ENCODE measurements around the gene DNAL1.

DNAL1 gene

DNA sequence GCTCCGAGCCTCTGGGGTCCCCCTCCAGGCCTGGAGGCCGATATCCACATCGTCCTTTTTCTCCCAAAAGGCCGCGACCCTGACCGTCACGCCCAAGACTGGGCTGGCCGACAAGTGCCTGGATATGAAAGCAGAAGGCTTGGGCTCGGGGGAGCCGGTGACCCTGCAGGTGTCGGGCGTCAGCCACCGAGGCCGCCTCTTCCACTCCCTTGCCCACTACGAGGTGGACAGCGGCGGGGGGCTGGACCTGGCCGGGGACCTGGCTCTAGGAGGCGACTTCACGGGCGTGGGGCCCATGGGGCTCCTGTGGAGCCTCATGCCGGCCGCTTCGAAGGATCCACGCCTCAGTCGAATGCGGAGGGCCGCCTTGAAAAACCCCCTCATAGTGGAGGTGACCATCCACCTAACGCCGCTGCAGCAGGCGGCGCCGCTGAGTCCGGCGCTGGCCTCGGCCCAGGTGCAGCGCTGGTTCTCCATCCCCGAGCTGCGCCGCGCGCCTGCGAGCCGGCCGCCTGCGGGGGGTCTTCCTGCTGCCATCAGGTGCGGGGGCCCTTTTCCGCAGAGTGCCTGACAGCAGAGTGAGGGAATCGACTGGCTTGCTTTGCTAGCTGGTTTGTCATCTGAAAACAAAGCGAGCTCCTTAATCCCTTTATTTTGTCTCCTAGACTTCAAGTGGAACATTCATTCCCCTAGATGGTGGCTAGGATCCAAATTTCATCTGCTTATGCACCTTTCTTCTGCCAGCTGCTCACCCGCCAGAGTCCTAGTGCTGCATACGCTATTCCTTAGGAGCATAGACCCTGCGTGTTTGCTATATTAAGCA is 10.6 kb upstream of the DNAL1 start (continued):
- TF ChIP-seq, protein P1, sequence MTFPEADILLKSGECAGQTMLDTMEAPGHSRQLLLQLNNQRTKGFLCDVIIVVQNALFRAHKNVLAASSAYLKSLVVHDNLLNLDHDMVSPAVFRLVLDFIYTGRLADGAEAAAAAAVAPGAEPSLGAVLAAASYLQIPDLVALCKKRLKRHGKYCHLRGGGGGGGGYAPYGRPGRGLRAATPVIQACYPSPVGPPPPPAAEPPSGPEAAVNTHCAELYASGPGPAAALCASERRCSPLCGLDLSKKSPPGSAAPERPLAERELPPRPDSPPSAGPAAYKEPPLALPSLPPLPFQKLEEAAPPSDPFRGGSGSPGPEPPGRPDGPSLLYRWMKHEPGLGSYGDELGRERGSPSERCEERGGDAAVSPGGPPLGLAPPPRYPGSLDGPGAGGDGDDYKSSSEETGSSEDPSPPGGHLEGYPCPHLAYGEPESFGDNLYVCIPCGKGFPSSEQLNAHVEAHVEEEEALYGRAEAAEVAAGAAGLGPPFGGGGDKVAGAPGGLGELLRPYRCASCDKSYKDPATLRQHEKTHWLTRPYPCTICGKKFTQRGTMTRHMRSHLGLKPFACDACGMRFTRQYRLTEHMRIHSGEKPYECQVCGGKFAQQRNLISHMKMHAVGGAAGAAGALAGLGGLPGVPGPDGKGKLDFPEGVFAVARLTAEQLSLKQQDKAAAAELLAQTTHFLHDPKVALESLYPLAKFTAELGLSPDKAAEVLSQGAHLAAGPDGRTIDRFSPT (tag by site-specific recombination; IDR thresholded peaks at IDR 0.05) = no peak
- TF ChIP-seq ZIC2 (tag by site-specific recombination; IDR thresholded peaks at IDR 0.05) = peak; percentile 21; the same call in 1 of the 2 replicates
- TF ChIP-seq ZNF174 (tag by site-specific recombination; IDR thresholded peaks at IDR 0.05) = no peak
- TF ChIP-seq, protein P2, sequence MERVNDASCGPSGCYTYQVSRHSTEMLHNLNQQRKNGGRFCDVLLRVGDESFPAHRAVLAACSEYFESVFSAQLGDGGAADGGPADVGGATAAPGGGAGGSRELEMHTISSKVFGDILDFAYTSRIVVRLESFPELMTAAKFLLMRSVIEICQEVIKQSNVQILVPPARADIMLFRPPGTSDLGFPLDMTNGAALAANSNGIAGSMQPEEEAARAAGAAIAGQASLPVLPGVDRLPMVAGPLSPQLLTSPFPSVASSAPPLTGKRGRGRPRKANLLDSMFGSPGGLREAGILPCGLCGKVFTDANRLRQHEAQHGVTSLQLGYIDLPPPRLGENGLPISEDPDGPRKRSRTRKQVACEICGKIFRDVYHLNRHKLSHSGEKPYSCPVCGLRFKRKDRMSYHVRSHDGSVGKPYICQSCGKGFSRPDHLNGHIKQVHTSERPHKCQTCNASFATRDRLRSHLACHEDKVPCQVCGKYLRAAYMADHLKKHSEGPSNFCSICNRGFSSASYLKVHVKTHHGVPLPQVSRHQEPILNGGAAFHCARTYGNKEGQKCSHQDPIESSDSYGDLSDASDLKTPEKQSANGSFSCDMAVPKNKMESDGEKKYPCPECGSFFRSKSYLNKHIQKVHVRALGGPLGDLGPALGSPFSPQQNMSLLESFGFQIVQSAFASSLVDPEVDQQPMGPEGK (tag by site-specific recombination; IDR thresholded peaks at IDR 0.05) = peak; percentile 26
- peak; percentile 70; the same call in 1 of the 2 replicates for TF ChIP-seq ZNF660 (tag by site-specific recombination; IDR thresholded peaks at IDR 0.05)
- TF ChIP-seq ZNF433 (tag by site-specific recombination; IDR thresholded peaks at IDR 0.05; ENCODE audit: low read depth) = no peak
- no peak for TF ChIP-seq ZNF426 (tag by site-specific recombination; IDR thresholded peaks at IDR 0.05)
- no peak for TF ChIP-seq ZNF18 (tag by site-specific recombination; IDR thresholded peaks at IDR 0.05)
- TF ChIP-seq ZNF549 (tag by site-specific recombination; IDR thresholded peaks at IDR 0.05) = no peak
- no peak for TF ChIP-seq ZNF169 (tag by site-specific recombination; IDR thresholded peaks at IDR 0.05)
- TF ChIP-seq ZNF830 (tag by site-specific recombination; IDR thresholded peaks at IDR 0.05; ENCODE audit: low read depth) = no peak
- no peak for TF ChIP-seq ZNF133 (tag by site-specific recombination; IDR thresholded peaks at IDR 0.05)
- no peak for TF ChIP-seq ZNF544 (tag by site-specific recombination; IDR thresholded peaks at IDR 0.05)
- TF ChIP-seq, protein P3, sequence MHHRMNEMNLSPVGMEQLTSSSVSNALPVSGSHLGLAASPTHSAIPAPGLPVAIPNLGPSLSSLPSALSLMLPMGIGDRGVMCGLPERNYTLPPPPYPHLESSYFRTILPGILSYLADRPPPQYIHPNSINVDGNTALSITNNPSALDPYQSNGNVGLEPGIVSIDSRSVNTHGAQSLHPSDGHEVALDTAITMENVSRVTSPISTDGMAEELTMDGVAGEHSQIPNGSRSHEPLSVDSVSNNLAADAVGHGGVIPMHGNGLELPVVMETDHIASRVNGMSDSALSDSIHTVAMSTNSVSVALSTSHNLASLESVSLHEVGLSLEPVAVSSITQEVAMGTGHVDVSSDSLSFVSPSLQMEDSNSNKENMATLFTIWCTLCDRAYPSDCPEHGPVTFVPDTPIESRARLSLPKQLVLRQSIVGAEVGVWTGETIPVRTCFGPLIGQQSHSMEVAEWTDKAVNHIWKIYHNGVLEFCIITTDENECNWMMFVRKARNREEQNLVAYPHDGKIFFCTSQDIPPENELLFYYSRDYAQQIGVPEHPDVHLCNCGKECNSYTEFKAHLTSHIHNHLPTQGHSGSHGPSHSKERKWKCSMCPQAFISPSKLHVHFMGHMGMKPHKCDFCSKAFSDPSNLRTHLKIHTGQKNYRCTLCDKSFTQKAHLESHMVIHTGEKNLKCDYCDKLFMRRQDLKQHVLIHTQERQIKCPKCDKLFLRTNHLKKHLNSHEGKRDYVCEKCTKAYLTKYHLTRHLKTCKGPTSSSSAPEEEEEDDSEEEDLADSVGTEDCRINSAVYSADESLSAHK (tag by site-specific recombination; IDR thresholded peaks at IDR 0.05) = no peak
- TF ChIP-seq ZNF157 (tag by site-specific recombination; IDR thresholded peaks at IDR 0.05) = no peak
- TF ChIP-seq ZNF10 (tag by site-specific recombination; IDR thresholded peaks at IDR 0.05) = peak; percentile 88
- TF ChIP-seq ZNF48 (tag by site-specific recombination; IDR thresholded peaks at IDR 0.05) = no peak
- TF ChIP-seq ZFP69B (tag by site-specific recombination; IDR thresholded peaks at IDR 0.05) = no peak
- TF ChIP-seq GLIS1 (tag by site-specific recombination; IDR thresholded peaks at IDR 0.05) = peak; percentile 79
- no peak for TF ChIP-seq YY2 (tag by site-specific recombination; IDR thresholded peaks at IDR 0.05)
- TF ChIP-seq ZNF184 (tag by site-specific recombination; IDR thresholded peaks at IDR 0.05) = no peak
- no peak for TF ChIP-seq ZNF555 (tag by site-specific recombination; conservative IDR thresholded peaks at IDR 0.05)
- TF ChIP-seq ZSCAN4 (tag by site-specific recombination; IDR thresholded peaks at IDR 0.05) = no peak
- TF ChIP-seq ZNF280D (tag by site-specific recombination; IDR thresholded peaks at IDR 0.05) = no peak
- TF ChIP-seq GLI4 (tag by site-specific recombination; IDR thresholded peaks at IDR 0.05) = no peak

All from HEK293 (cell line).